Ovary (tissue), 9 donors: Measurements from ENCODE around the gene HSDL2. TPM values are rescaled to one million over a fixed set of nuclear protein-coding genes. Genes with fewer than 3 reads are reported as not detected.

Experiments used
- DNase-seq, 5 donors: peaks; one replicate each; pipeline ENCODE4 v3.0.0-alpha.2; 2019 to 2020
- H3K27ac ChIP-seq, 2 donors: fragments of 200-600 bp; one replicate each; pipeline versions ENCODE4 v1.5.1 to v1.8.0; 2019 to 2022
- H3K27me3 ChIP-seq: fragments of 200-600 bp; one replicate; pipeline ENCODE4 v1.8.0; 2022
- H3K36me3 ChIP-seq: fragments of 200-600 bp; sonication (generic); one replicate; pipeline ENCODE4 v1.5.1; 2019
- H3K4me1 ChIP-seq: one replicate; pipeline ENCODE4 v1.8.1; 2013; ENCODE audit warnings: mild to moderate bottlenecking, moderate library complexity; ENCODE audit not compliant: insufficient read depth
- H3K4me3 ChIP-seq: fragments of 200-600 bp; sonication (generic); one replicate; pipeline ENCODE4 v1.5.1; 2017
- H3K9me3 ChIP-seq, 2 donors: fragments of 200-600 bp in 1 of 2; sonication (generic) in 1 of 2; one replicate each; pipeline versions ENCODE4 v1.5.1 to v1.8.1; 2013 to 2019; ENCODE audit warnings: mild to moderate bottlenecking in 1 of 2, moderate library complexity in 1 of 2
- EP300 ChIP-seq: sonication (generic); formaldehyde crosslinking; IDR thresholded peaks from one replicate; pipeline ENCODE4 v1.6.1; 2017; ENCODE audit warnings: antibody characterized with exemption
- POLR2A ChIP-seq: fragments of 450-650 bp; IDR thresholded peaks from one replicate; pipeline ENCODE4 v1.6.1; 2017; ENCODE audit warnings: antibody characterized with exemption, mild to moderate bottlenecking, moderate library complexity
- WGBS, 3 donors: extraction: QIAGEN DNeasy Blood & Tissue Kit in 1 of 3; methylation state at CpG; one replicate each; pipeline versions ENCODE4 v1.1.5 to v1.1.7; 2013 to 2017; 5-methylcytosine and 5-hydroxymethylcytosine counted together
- intact Hi-C, 4 donors: fragments of 100-400 bp; cut with DNase I; formaldehyde crosslinking; loops; one replicate each; pipeline versions ENCODE4 v1.11.0 to v1.15.1; 2022 to 2023
- polyA plus RNA-seq, 2 donors: library from polyadenylated mRNA; stranded (reverse); fragments of 200-250 nt in 1 of 2; fragments of 350-450 nt in 1 of 2; fragmentation: Illumina TruSeq in 1 of 2; extraction: RNeasy Lipid Tissue Mini Kit (QIAGEN cat#74804) in 1 of 2; gene quantifications; one replicate each; pipeline ENCODE4 v1.2.3, GENCODE V29; 2013 to 2014
- total RNA-seq, 7 donors: library from RNA; depleted of rRNA in 2 of 7; stranded (reverse); fragments of >200 nt in 2 of 7; fragmentation: NEBNext Ultra II Directional in 3 of 7; extraction: Animal tissue kit (Norgen Biotek cat#: 25700) in 3 of 7; gene quantifications; one replicate each; pipeline versions ENCODE4 v1.1.0 to v1.2.4, GENCODE V29; 2016 to 2023
- TF ChIP-seq, protein P1 (sequence below), 3 donors: fragments of 450-650 bp in 2 of 3; fragments of 200-600 bp in 1 of 3; IDR thresholded peaks; one replicate each; pipeline versions ENCODE4 v1.5.1 to v1.8.0; 2016 to 2022; ENCODE audit warnings: antibody characterized with exemption in 3 of 3, mild to moderate bottlenecking in 1 of 3
- donor health status: DM: no; HTN: no; CAD: no; lungs with moderate emphysema.
- donor health status: DM: no; HTN: no; CAD: no.
- donor health status: Bipolar disorder and iron deficiency.
- donor health status: DM: yes; HTN: yes; CAD: no.
- donor health status: DM: no; HTN: no; CAD: no.
- donor health status: DM: yes; HTN: yes; CAD: no.

The HSDL2 gene
- total and polyA plus RNA-seq, 9 donors: 44.8 to 79.9 (median 66.1) TPM

DNA sequence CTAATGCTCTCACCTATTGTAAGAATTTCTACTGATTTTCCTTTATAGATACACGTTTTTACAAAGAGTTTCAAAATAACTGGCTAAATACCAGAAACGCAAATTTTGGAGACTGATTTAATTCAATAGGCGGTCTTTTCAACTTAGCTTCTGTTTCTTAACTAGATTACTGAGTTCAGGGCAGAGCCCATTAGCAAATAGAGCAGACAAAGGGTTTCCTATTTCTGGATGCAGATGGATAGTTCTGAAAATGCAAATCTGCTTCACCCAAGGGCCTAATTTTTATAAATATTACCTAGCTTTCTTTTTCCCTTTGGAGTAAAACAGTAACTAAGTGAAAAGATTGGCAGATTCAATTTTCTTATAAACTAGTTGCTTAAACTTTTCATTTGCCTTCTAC lies 93.1 kb downstream of the HSDL2 start:
- whole genome bisulfite sequencing, 3 donors: 82 to 90% (median 90%) methylated on average over 3 of the region's 3 CpGs
- Histone ChIP-seq H3K4me3 (no peak overlapping the region), H3K27me3 (no peaks in the 10 kb centered on the region), H3K9me3 (no peaks in the 10 kb centered on the region), H3K27ac (no peak overlapping the region), H3K36me3 (no peaks in the 10 kb centered on the region), H3K4me1 (no peaks in the 10 kb centered on the region)
- TF ChIP-seq, protein P1, sequence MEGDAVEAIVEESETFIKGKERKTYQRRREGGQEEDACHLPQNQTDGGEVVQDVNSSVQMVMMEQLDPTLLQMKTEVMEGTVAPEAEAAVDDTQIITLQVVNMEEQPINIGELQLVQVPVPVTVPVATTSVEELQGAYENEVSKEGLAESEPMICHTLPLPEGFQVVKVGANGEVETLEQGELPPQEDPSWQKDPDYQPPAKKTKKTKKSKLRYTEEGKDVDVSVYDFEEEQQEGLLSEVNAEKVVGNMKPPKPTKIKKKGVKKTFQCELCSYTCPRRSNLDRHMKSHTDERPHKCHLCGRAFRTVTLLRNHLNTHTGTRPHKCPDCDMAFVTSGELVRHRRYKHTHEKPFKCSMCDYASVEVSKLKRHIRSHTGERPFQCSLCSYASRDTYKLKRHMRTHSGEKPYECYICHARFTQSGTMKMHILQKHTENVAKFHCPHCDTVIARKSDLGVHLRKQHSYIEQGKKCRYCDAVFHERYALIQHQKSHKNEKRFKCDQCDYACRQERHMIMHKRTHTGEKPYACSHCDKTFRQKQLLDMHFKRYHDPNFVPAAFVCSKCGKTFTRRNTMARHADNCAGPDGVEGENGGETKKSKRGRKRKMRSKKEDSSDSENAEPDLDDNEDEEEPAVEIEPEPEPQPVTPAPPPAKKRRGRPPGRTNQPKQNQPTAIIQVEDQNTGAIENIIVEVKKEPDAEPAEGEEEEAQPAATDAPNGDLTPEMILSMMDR (IDR thresholded peaks at IDR 0.05): no peak
- TF ChIP-seq EP300: no peak
- no peak for TF ChIP-seq POLR2A
- intact Hi-C loops: no loop called here
- DNase-seq: no peak

DNA sequence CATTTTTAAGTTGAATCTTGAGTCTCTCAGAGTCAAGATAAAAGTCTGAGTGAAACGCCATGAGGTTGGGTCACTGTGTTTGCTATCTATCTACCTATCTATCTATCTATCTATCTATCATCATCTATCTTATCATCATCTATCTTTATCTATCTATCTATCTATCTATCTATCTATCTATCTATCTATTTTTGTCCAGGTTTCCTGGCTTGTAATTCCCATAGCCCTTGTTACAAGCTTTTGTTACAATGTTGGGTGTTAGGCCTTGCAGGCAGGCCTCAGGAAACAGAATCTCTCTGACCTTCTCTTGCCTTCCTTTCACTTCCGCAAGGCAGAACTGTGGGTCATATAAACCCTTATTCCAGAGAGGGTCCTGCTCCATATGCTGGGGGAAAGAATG lies 94.1 kb downstream of the HSDL2 start:
- Histone ChIP-seq H3K27me3 (no peaks in the 10 kb centered on the region), H3K36me3 (no peaks in the 10 kb centered on the region), H3K4me1 (no peaks in the 10 kb centered on the region), H3K27ac (no peak overlapping the region), H3K9me3 (no peaks in the 10 kb centered on the region), H3K4me3 (no peak overlapping the region)
- intact Hi-C loops: no loop called here
- 94 to 97% (median 96%) methylated on average over 2 of the region's 2 CpGs for WGBS, 3 donors
- TF ChIP-seq EP300 (no peak), POLR2A (no peak)
- TF ChIP-seq, protein P1 (IDR thresholded peaks at IDR 0.05): no peak
- DNase-seq: no peak

DNA sequence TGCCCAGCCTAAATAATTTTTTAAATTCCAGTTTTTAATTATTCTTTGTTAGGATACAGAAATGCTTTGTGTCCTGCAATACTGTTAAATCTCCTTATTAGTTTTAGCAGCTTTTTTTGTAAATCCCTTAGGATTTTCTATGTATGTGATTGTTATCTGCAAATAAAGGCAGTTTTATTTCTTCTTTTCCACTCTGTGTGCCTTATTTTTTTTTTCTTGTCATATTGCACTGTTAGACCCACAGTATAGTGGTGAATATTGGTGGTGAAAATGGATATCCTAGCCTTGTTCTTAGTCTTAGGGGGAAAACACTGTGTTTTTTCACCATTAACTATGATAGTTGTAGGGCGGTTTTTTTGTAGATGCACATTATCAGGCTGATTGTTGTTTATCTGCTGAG lies 95.4 kb downstream of the HSDL2 start:
- Histone ChIP-seq H3K9me3 (no peaks in the 10 kb centered on the region), H3K36me3 (no peaks in the 10 kb centered on the region), H3K27ac (no peak overlapping the region), H3K4me1 (no peaks in the 10 kb centered on the region), H3K27me3 (no peaks in the 10 kb centered on the region), H3K4me3 (no peak overlapping the region)
- 98 to 100% (median 99%) methylated on average over 1 of the region's 1 CpG for WGBS, 3 donors
- intact Hi-C loops: no loop called here
- TF ChIP-seq POLR2A (no peak), EP300 (no peak)
- TF ChIP-seq, protein P1 (IDR thresholded peaks at IDR 0.05): no peak
- DNase-seq: no peak

DNA sequence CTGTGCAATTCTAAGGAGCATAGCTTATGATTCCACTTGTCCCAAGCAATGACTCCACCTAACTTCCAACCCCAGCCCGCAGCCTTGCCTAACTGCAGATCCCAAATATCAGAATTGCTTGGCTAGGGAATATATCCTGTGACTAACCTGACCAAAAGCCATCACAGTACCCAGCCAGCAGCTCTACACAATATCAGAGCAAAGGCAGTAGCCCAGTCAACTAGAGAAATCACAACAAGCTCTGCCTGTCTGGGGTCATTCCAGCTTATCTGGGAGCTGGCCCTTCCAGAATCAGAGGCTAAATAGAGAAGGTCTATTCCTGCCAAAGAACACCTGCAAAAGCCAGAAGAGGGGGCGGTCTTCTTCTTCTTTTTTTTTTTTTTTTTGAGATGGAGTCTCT lies 97.4 kb downstream of the HSDL2 start:
- DNase-seq: no peak
- no peaks in the 10 kb centered on the region for H3K9me3 ChIP-seq
- TF ChIP-seq, protein P1 (IDR thresholded peaks at IDR 0.05): no peak
- TF ChIP-seq POLR2A (no peak), EP300 (no peak)
- no peaks in the 10 kb centered on the region for H3K36me3 ChIP-seq
- H3K4me1 ChIP-seq: no peaks in the 10 kb centered on the region
- H3K27me3 ChIP-seq: no peaks in the 10 kb centered on the region
- H3K27ac ChIP-seq: no peak overlapping the region
- WGBS, 3 donors: 93 to 98% (median 97%) methylated on average over 2 of the region's 2 CpGs
- H3K4me3 ChIP-seq: no peak overlapping the region
- intact Hi-C loops: no loop called here

DNA sequence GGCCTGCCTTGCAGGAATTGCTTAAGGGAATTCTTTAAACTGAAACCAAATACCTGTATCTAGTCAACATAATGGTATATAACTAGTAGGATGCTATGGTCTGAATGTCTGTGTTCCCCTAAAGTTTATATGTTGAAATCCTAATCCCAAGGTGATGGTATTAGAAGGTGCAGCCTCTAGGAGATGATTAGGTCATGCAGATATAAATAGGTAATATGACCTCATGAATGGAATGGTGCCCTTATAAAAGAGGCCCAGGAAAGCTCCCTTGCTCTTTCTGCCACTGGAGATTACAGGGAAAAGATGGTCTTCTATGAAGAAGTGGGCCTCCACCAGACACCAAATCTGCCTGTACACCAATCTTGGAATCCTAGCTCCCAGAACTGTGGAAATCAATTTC lies 99.3 kb downstream of the HSDL2 start:
- DNase-seq: no peak
- no peak overlapping the region for H3K27ac ChIP-seq
- TF ChIP-seq, protein P1 (IDR thresholded peaks at IDR 0.05): no peak
- TF ChIP-seq POLR2A (no peak), EP300 (no peak)
- H3K4me3 ChIP-seq: no peak overlapping the region
- no peaks in the 10 kb centered on the region for H3K27me3 ChIP-seq
- H3K4me1 ChIP-seq: no peaks in the 10 kb centered on the region
- H3K9me3 ChIP-seq: no peaks in the 10 kb centered on the region
- no peaks in the 10 kb centered on the region for H3K36me3 ChIP-seq
- intact Hi-C loops: no loop called here
